Kidney (tissue), 14 donors: ENCODE data around the gene UBAP2. TPM values are rescaled to one million over a fixed set of nuclear protein-coding genes. Genes with fewer than 3 reads are reported as not detected.

Source experiments
- DNase-seq, 5 donors: peaks; one replicate each; pipeline ENCODE4 v3.0.0-alpha.2; 2013 to 2020
- FAIRE-seq: peaks from 2 replicates; lab custom pipeline; 2012; peaks lifted over from hg19 to GRCh38; lab: Jason Lieb, UNC
- H3K27ac ChIP-seq, 2 donors: one replicate each; pipeline ENCODE4 v1.7.0; 2013; ENCODE audit warnings: low read depth in 2 of 2, low read length in 2 of 2, inconsistent platforms in 1 of 2
- H3K27me3 ChIP-seq: one replicate; pipeline ENCODE4 v1.7.1; 2013; ENCODE audit warnings: low read length, inconsistent platforms; ENCODE audit not compliant: control insufficient read depth, insufficient read depth
- H3K36me3 ChIP-seq, 3 donors: one replicate each; pipeline versions ENCODE4 v1.7.0 to v1.7.1; 2013; ENCODE audit warnings: low read length in 3 of 3, control low read depth in 1 of 3, inconsistent platforms in 1 of 3; ENCODE audit not compliant: insufficient read depth in 3 of 3, control insufficient read depth in 2 of 3
- H3K4me1 ChIP-seq, 3 donors: one replicate each; pipeline versions ENCODE4 v1.7.0 to v1.7.1; 2013; ENCODE audit warnings: low read length in 3 of 3, inconsistent platforms in 1 of 3, low read depth in 1 of 3; ENCODE audit not compliant: control insufficient read depth in 2 of 3, insufficient read depth in 2 of 3
- H3K4me3 ChIP-seq, 3 donors: one replicate each; pipeline versions ENCODE4 v1.7.0 to v1.8.1; 2013; ENCODE audit warnings: low read length in 3 of 3, control low read depth in 1 of 3, inconsistent platforms in 1 of 3
- H3K9ac ChIP-seq, 3 donors: one replicate each; pipeline versions ENCODE4 v1.7.0 to v1.7.1; 2013; ENCODE audit warnings: low read length in 3 of 3, control low read depth in 1 of 3, inconsistent platforms in 1 of 3
- H3K9me3 ChIP-seq, 3 donors: one replicate each; pipeline versions ENCODE4 v1.7.0 to v1.7.1; 2013; ENCODE audit warnings: low read length in 3 of 3, control low read depth in 1 of 3, inconsistent platforms in 1 of 3; ENCODE audit not compliant: control insufficient read depth in 2 of 3, insufficient read depth in 1 of 3
- intact Hi-C: fragments of 100-400 bp; cut with DNase I; formaldehyde crosslinking; loops from one replicate; pipeline ENCODE4 v1.11.1; 2022
- polyA plus RNA-seq: library from polyadenylated mRNA; stranded (reverse); fragments of 350-450 nt; fragmentation: Illumina TruSeq; extraction: RNeasy Lipid Tissue Mini Kit (QIAGEN cat#74804); gene quantifications from one replicate; pipeline ENCODE4 v1.2.3, GENCODE V29; 2014; ENCODE audit warnings: low read depth, low replicate concordance; ENCODE audit not compliant: insufficient read depth
- total RNA-seq: library from RNA; stranded (reverse); fragmentation: NEBNext Ultra II Directional; extraction: Animal tissue kit (Norgen Biotek cat#: 25700); gene quantifications from one replicate; pipeline ENCODE4 v1.2.1, GENCODE V29; 2021
- TF ChIP-seq, protein P1 (sequence below): IDR thresholded peaks from 3 replicates; pipeline ENCODE4 v1.5.1; 2012; ENCODE audit warnings: mild to moderate bottlenecking, moderate library complexity, borderline replicate concordance; ENCODE audit not compliant: insufficient read depth; ENCODE audit errors: extremely low read depth
- donor health status: control.
- donor health status: control.
- donor health status: control.
- donor health status: control.
- donor health status: control.
- donor health status: DM: yes; HTN: yes; CAD: no.
- donor health status: Normal renal cell carcinoma (clear cell type).

The UBAP2 gene
- total and polyA plus RNA-seq, 2 donors from 2014 or later = 11.0 to 33.1 TPM

GRCh38 chr9:34087370-34087769 is 38.7 kb upstream of the UBAP2 start:
- TF ChIP-seq, protein P1, sequence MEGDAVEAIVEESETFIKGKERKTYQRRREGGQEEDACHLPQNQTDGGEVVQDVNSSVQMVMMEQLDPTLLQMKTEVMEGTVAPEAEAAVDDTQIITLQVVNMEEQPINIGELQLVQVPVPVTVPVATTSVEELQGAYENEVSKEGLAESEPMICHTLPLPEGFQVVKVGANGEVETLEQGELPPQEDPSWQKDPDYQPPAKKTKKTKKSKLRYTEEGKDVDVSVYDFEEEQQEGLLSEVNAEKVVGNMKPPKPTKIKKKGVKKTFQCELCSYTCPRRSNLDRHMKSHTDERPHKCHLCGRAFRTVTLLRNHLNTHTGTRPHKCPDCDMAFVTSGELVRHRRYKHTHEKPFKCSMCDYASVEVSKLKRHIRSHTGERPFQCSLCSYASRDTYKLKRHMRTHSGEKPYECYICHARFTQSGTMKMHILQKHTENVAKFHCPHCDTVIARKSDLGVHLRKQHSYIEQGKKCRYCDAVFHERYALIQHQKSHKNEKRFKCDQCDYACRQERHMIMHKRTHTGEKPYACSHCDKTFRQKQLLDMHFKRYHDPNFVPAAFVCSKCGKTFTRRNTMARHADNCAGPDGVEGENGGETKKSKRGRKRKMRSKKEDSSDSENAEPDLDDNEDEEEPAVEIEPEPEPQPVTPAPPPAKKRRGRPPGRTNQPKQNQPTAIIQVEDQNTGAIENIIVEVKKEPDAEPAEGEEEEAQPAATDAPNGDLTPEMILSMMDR = no peak
- Histone ChIP-seq H3K9me3 (no peaks in the 10 kb centered on the region), H3K4me3 (no peak overlapping the region), H3K27ac (no peak overlapping the region), H3K9ac (no peak overlapping the region), H3K4me1 (no peaks in the 10 kb centered on the region), H3K36me3 (peaks cover 8 to 41% (median 24%) of the 10 kb centered on the region in 3 donors), H3K27me3 (no peaks in the 10 kb centered on the region)
- intact Hi-C loops = no loop called here
- FAIRE-seq = no peak
- DNase-seq = no peak

GRCh38 chr9:34086864-34087263 is 38.2 kb upstream of the UBAP2 start:
- Histone ChIP-seq H3K9ac (no peak overlapping the region), H3K9me3 (no peaks in the 10 kb centered on the region), H3K27me3 (no peaks in the 10 kb centered on the region), H3K36me3 (peaks cover 8 to 38% (median 24%) of the 10 kb centered on the region in 3 donors), H3K4me3 (no peak overlapping the region), H3K4me1 (no peaks in the 10 kb centered on the region), H3K27ac (no peak overlapping the region)
- TF ChIP-seq, protein P1 = no peak
- FAIRE-seq (no peak), DNase-seq (no peak)
- intact Hi-C loops = no loop called here

DNA sequence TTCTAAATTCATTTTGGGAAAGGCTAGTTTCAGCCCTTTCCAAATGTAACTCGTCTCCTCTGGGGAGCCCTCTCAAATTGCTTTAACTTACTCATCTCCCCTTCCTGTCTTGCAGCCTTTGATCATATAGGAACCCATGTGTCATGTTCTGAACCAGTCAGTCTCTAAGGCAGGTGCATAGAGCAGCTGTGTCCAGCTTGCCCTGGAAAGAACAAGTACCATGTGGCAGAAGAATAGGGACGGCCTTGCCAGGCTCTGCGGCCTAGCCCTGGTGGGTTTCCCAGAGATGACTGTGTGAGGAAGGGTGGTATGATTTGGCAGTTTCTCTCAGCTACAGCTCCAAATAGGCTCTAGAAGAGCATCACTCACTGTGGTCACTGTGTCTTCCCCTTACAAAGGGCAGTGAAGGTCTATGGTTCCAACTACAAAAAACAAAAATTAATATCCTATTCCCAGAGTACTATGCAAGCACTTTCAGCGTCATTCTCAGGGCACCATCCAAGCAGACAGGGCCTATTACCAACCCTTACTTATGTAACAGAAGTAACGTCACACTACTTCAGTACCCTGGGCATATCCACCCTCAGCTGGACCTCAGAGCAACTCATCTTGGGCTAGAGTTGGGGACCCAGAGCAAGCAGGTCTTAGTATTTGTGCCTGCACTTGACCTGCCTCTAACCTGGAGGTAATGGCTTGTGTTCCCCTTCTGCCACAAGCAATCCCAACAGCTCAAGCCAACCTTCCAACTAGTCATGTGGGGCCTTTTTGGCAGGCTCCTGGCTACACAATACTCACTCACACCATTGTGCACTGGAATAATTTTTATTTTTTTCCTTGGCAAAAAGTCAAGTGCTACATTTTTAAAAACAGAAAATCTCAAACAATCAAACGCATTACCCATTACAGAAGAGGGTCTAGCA is 37.2 kb upstream of the UBAP2 start:
- Histone ChIP-seq H3K36me3 (peaks cover 8 to 33% (median 22%) of the 10 kb centered on the region in 3 donors), H3K27me3 (no peaks in the 10 kb centered on the region), H3K4me1 (no peaks in the 10 kb centered on the region), H3K4me3 (no peak overlapping the region), H3K9ac (no peak overlapping the region), H3K27ac (no peak overlapping the region), H3K9me3 (no peaks in the 10 kb centered on the region)
- DNase-seq = no peak
- no peak for FAIRE-seq
- TF ChIP-seq, protein P1 = no peak
- intact Hi-C loops = no loop called here
